HG03103 (cell line): ENCODE measurements around the gene RNF144A.
"Not testable (repeated sequence)": the region's sequence is repeated elsewhere in the genome, so short reads cannot be mapped to it uniquely, and the experiment has no call there.

Source experiments
- ATAC-seq: cut with Tn5 transposase; IDR thresholded peaks from one replicate; pipeline ENCODE4 v1.9.1; 2021; ENCODE audit warnings: low read depth; ENCODE audit not compliant: unreplicated experiment

The RNF144A gene

GRCh38 chr2:6917071-6917760 is at the start of gene RNF144A:
Gene RNF144A, plus strand, starts transcription at chr2:6917412. Its CDS starts 79,515 bp downstream, at chr2:6996927.
- ATAC-seq = peak; percentile 82

- peak; percentile 64 for ATAC-seq
Observed at GRCh38 chr2:6872394-6872793, 44.8 kb upstream of the RNF144A start.

- no peak for ATAC-seq
Observed at GRCh38 chr2:6874032-6874431, 43.2 kb upstream of the RNF144A start.

- ATAC-seq = no peak
Observed at GRCh38 chr2:6876309-6876708, 40.9 kb upstream of the RNF144A start.

GRCh38 chr2:6877402-6878304 is 39.6 kb upstream of the RNF144A start, which contains the start of gene RSAD2:
Gene RSAD2, plus strand, starts transcription at chr2:6877777. Its CDS starts 24 bp downstream, at chr2:6877801.
- peak; percentile 58 for ATAC-seq

GRCh38 chr2:6878549-6878948 is 38.7 kb upstream of the RNF144A start:
- no peak for ATAC-seq

- ATAC-seq = no peak
Observed at GRCh38 chr2:6879011-6879410, 38.2 kb upstream of the RNF144A start.

- ATAC-seq = no peak
Observed at GRCh38 chr2:6880200-6880733, 36.9 kb upstream of the RNF144A start.

- ATAC-seq = no peak
Observed at GRCh38 chr2:6881046-6881445, 36.2 kb upstream of the RNF144A start.

GRCh38 chr2:6881516-6881915 is 35.7 kb upstream of the RNF144A start:
- no peak for ATAC-seq

- no peak for ATAC-seq
Observed at GRCh38 chr2:6883448-6884122, 33.6 kb upstream of the RNF144A start.

- no peak for ATAC-seq
Observed at GRCh38 chr2:6885551-6885950, 31.7 kb upstream of the RNF144A start.

GRCh38 chr2:6885968-6886367 is 31.2 kb upstream of the RNF144A start:
- ATAC-seq = no peak

GRCh38 chr2:6887751-6888192 is 29.4 kb upstream of the RNF144A start:
- no peak for ATAC-seq

GRCh38 chr2:6888724-6889123 is 28.5 kb upstream of the RNF144A start:
- no peak for ATAC-seq

GRCh38 chr2:6893876-6894482 is 23.2 kb upstream of the RNF144A start:
- no peak for ATAC-seq

- no peak for ATAC-seq
Observed at GRCh38 chr2:6896930-6897759, 20.1 kb upstream of the RNF144A start.

GRCh38 chr2:6902581-6902980 is 14.6 kb upstream of the RNF144A start:
- ATAC-seq = not testable (repeated sequence)

- no peak for ATAC-seq
Observed at GRCh38 chr2:6905668-6906067, 11.5 kb upstream of the RNF144A start.
